Measurements from ENCODE around the gene CDH7.

The CDH7 gene

DNA sequence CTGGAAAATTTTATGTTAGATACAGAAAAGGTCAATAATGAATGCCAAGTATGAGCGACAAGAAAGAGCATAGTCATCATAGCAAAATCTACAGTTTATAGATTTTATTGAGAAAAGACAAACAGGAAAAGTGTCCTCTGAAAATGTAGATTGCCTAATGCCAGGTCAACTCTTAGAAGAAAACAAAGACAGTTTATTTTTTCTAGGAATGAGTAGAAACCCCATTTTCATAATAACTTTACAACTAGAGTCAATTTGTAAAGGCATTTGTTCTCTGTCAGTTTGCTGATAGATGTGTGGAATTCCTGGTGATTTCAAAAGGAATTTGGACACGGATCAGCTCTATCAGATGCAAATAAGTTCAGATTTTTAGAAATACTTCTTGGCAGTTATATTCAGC, 16.6 kb downstream of the CDH7 start:
- DNase-seq (ENCODE audit: low read depth in 2 of 2): no peak

DNA sequence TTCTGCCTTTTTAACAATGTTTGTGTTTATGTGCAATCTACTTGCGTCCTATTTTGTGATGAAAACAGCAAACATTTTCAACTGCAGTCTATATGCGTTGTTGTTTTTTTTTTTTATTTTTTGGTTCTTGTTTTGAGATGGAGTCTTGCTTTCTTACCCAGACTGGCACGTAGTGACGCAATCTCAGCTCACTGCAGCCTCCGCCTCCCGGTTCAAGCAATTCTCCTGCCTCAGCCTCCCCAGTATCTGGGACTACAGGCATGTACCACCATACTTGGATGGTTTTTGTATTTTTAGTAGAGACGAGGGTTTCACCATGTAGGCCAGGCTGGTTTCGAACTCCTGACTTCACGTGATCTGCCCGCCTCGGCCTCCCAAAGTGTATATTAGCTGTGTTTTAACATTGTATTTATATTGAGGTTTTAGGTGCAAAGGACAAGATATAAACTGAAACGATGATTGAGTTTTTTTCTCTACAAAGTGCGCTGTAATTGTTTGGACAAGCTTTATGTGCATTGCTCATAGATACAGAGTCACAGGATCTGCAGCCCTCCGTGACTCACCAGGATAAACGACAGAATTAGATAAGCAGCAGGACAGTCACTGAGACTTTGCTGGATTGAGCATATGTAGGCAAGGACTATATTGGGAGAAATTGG, 17.4 kb downstream of the CDH7 start:
- DNase-seq (ENCODE audit: low read depth in 2 of 2): no peak

DNA sequence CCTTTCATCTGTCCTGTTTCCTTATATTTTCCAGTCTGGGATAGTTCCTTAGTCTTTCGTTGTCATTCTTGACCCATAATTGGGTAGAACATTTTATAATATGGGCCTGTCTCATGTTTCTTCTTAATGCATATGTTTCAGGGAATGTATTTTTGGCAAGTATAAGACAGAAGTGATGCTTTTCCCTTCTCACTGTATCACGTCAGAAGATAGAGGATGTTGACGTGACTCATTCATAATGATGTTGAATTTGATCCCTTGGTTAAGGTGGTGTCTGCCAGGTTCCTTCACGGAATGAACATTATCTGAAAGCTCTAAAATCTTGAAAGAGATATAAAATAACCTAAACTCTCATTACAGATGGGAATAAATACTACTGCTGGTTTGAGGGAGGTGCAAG, 18.8 kb downstream of the CDH7 start:
- DNase-seq (ENCODE audit: low read depth in 2 of 2): no peak

DNA sequence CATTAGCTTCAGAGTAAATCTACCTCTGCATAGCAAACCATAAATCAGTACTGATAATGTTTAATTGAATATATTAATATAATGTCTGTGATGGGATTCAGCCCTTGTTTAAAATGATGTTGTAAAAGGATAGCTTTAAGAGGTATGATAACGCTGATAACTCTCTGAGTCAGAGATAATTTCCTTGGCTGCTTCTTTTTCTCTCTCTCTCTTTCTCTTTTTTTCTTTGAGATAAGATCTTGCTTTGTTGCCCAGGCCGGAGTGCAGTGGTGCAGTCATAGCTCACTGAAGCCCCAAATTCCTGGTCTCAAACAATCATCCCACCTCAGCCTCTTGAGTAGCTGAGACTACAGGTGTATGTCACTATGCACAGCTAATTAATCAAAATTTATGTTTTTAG, 35.7 kb downstream of the CDH7 start:
- no peak for DNase-seq (ENCODE audit: low read depth in 2 of 2)

DNA sequence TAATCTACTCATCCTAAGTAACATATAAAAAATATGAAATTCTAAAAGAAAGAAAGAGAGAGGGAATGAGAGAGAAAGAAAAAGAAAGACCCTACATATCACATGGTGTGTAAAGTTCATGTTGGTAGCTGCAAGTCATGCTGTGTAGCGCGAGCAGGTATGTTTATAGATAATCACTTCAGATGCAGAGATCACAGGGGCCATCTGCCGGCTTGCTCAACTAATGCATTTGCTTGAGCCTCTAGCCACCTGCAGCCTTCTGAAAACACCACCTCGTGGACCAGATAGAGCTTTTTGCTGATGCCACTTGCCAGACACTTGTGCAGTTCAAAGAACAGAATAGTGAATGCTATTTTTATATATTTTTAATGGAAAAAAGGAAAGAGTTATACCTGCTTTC, 37.6 kb downstream of the CDH7 start:
- DNase-seq (ENCODE audit: low read depth in 2 of 2): no peak

DNA sequence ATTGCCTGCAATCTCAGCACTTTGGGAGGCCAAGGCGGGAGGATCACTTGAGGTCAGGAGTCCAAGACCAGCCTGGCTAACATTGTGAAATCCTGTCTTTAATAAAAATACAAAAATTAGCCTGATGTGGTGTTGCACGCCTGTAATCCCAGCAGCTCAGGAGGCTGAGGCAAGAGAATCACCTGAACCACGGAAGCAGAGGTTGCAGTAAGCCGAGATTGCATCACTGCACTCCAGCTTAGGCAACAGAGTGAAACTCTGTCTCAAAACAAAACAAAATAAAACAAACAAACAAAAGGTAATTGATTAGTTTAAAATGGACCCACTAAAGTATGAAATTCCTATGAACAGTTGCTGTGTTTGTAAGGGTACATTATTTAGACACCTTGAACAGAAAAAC, 39.8 kb downstream of the CDH7 start:
- no peak for DNase-seq (ENCODE audit: low read depth in 2 of 2)

DNA sequence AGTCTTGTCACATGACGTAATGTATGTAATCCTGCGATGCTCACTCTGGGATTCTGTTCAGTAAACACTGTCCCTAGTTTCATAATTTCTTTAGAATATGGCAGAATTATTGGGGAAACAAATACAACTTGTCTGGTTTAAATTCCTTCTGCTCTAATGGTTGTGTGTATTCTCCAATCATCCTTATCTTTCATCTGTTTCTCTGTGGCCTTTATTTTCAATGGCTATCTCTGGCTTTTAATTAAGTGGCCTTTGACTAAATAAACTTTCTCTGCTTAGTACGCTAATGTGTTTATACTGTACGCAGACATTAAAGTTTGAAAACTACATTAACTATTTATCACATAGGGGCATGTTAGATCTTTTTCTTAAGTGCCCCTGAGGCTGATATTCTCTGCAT, 40.9 kb downstream of the CDH7 start:
- no peak for DNase-seq (ENCODE audit: low read depth in 2 of 2)

DNA sequence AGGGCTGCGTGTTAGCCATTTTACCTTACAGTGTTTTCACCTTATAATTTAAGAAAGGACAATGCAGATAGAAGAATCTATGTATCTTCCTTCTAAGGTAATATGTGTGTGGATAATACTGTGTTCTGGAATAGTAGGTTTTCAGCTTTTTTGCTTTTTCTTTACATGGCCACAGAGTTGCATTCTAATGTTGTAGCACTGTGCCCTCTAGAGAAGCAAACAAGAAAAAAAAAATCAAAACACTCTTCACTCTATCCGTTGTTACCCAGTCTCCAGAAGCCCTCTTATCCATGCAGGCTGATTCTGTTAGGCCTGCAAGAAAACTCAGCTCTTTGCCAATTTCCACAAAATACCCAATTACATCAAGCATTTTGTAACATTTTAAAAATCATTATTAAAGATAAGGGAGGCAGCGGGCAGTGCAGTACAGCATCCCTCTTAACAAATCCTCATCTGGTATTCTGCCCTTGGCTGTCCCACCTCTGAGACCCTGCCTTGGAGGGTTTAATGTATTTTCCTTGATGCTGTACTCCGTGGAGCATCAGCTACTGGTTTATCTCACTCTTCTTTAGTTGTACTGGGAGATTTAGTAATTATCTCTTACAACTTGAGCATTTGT, 41.8 kb downstream of the CDH7 start:
- DNase-seq (ENCODE audit: low read depth in 2 of 2): no peak

DNA sequence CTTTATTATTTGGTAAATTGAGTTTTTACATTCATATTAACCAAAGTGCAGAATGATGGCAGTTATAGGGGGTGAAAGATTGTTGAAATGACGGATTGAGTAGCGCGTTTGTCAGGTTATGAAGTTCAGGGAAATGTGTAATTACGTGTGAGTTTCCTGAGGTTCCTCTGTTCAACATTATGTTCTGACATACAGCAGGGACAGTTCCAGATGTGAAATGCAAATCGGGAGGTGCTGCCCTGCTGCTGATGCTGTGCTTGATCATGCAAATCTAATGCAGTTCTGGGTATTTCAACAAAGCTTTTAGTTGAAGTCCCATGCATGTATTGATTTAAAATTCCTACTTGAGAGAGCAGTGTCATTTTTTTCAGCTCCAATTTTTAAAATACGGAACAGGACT, 57.9 kb downstream of the CDH7 start:
- DNase-seq (ENCODE audit: low read depth in 2 of 2): no peak

DNA sequence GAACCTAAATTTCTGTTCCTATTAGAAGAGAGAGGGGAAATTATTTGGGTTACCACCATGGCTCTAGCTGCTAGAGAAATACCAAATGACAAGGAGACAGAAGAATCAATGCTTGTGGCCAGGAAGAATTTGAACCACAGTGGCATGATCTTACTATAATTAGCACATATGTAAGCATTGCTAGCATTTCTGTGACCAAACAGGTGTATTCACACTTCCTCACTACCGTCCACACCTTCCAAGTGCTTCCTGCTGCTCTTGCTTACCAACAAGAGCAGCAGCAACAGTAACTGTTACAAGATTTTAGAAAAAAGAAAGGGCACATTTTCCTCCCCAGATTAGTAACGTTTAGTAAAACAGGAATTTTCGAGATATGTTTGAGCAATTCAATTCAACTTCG, 60.5 kb downstream of the CDH7 start:
- no peak for DNase-seq (ENCODE audit: low read depth in 2 of 2)

DNA sequence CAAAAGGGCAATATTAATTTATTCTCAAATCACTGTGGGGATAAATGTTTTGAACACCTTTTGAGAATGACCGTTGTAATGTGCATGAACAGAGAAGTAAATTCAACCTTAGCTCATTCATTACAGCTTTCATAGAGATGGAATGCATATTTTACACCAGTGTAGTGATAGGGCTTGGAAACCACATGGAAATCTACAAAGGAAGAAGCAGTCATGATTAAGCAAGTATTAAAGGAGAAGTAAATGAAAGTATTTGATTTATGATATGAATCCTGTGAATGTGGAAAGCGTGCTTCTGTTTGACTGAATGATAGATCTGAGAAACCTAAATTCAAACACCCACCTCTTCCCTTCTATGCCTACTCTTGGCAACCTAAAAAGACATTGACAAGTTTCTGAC, 64.7 kb downstream of the CDH7 start:
- no peak for DNase-seq (ENCODE audit: low read depth in 2 of 2)

DNA sequence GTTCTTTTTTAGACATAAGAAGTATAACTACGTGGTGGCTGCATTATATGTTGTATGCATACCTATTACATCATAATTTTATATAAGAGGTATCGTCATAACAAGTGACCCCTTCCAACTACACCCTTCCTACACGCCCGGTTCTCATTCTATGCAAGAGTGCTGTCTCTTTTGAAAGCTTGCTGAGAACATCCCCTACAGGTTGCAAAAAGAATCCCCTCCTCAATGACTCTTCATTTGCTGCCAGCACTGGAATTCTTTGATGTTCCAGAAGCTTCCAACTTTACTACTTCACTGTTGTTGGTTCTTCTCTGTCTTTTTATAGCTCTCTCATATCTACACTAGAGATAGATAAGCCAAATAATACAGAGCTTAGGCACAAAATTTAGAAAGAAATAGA, 66.4 kb downstream of the CDH7 start:
- no peak for DNase-seq (ENCODE audit: low read depth in 2 of 2)

DNA sequence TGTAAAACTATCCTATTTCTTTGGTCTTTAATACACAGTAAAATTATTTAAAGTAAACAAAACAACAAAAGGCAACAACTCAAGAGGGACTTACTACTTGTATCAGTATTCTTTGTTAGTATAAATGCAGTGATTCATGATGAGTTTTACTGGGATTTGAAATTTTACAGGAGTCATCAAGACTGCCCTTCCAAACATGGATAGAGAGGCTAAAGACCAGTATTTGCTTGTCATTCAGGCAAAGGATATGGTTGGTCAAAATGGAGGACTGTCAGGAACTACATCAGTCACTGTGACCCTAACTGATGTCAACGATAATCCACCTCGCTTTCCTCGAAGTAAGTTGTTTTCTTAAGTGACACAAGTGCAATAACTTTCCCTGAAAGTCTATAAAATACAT, 71.1 kb downstream of the CDH7 start:
- no peak for DNase-seq (ENCODE audit: low read depth in 2 of 2)

DNA sequence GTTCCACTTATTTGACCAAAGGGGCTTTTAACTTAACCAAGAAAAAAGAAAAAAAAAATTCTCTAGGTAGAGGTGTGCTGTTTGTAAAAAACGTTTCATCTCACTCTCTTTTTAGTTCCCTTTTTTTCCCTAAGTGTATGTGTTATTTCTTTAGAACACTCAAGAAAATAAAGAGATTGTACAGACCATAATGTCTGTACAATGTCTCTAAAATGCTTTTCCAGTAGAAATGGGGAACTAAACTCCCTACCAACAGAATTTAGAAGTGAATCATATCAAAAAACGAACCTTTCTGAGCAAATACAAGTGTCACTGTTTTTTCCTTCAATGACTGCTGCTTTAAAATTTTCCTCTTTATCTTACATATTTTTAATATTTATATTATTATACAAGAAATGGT, 72.0 kb downstream of the CDH7 start:
- no peak for DNase-seq (ENCODE audit: low read depth in 2 of 2)

DNA sequence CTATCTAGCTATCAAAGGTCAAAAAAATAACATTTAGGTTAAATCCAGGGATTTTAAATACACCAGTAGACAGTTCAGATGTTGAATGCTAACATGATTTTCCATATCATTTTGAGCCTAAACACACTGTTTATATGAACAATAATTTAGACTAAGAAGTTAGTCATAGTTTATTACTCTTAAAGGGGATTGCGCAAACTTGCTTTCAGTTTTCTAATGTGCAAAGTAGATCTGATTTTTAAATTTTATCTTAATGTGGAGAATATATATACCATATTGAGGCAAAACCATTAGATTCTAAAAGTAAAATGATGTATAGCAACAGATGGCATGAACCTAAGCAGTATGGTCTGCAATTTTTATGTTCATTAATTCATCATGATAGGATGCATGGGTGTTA, 76.6 kb downstream of the CDH7 start:
- no peak for DNase-seq (ENCODE audit: low read depth in 2 of 2)

DNA sequence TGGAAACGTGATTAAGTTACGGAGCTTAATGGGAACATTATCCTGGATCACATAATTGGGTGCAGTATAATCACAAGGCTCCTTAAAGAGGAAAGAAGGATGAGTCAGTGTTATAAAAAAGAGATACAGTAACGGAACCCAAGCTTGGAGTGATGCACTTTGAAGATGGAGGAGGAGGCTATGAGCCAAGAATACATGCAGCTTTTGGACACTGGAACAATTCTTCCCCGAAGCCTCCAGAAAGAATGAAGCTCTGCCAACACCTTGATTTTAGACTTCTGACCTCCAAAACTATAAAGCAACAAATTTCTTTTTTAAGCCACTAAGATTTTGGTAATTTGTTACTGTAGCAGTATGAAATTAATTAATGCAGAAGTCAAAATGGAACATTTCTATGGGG, 85.1 kb downstream of the CDH7 start:
- no peak for DNase-seq (ENCODE audit: low read depth in 2 of 2)

DNA sequence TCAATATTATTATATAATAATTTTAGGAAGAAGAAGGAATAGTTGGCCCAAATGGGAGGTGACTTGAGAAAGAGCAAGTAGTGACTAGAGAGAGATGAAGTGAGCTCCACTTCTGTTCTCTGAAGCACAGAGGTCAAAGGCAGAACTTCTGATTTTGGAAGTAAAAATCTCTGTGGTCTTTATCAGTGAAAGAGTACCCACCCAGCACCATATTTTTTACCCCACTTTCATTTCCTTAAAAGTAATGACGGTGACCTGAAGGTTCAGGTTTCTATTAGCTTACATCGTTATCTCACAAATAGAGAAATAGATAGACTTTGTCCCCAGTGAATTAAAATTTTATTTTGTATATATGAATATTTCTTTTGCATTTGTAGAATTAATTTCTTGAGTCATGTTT, 95.3 kb downstream of the CDH7 start:
- no peak for DNase-seq (ENCODE audit: low read depth in 2 of 2)

DNA sequence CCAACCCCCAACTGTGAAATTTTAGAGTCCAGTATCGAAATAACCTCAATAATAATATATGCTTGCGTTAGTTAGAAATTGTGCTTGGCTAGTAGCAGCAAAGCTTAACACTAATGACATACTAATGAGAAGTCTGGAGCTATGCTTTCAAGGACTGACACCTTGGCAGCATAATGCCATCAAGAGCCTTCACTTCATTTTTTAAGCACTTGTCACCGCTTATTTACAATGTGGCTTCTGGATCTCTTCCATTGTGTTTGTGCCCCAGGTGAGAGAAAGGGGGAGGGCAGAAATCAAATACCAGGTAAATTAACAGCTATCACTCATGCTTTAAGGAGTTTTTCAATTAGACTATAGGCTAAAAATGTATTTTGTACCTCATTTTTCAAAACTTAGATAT, 101.5 kb downstream of the CDH7 start:
- DNase-seq (ENCODE audit: low read depth in 2 of 2): no peak

DNA sequence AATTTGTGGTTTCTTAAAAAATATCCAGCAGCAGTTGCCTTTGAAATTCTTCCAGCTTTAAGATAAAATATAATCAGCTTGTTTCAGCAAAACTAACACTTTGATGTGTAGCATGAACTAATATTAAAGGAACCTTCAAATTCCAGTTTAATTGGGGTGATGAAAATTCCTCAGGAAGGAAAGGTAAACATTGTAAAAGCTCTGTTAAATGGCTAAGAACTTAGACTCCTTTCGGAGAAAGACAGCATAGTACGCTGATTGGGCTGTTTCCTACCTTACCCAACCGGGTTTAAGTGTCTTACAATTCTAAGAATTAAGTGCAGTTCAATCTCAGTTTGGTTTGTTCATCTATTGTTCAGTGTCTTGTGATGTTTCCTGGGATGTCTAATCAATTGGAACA, 108.3 kb downstream of the CDH7 start:
- no peak for DNase-seq (ENCODE audit: low read depth in 2 of 2)

DNA sequence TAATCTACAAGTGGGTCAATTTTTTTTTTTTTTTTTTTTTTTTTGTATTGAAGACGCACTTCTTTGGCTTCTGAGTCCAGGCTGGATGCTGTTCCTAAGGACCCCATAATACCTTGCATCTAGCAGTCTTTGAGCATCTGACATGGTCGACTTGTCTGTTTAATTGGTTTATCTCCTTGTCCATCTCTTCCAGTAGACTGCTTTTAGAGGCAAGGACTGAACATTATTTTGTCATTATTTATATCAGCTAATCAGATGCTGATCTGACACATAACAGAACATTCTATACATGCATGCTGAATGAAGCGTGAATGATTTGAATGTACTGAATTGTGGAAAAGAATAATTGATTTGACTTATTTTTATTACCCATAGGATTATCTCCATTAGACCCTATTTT, 118.7 kb downstream of the CDH7 start:
- no peak for DNase-seq (ENCODE audit: low read depth in 2 of 2)

DNA sequence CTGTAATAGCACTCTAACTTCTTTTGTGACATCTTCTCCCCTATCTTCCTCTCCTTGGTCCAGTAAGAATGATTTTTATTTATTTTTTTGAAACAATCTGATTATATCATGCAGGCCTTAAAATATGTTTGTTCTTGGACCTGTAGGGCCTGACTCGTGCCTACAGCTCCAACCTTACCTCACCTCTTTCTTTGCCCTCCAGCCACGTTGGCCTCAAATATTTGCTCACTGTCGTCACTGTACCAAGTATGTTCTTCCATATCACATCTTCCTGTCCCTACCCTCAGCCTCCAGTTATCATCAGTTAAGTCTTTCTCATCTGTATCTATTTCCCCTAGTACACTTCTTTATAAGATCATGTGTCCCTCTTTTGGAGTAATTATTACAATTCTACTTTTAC, 125.5 kb downstream of the CDH7 start:
- no peak for DNase-seq (ENCODE audit: low read depth in 2 of 2)

DNA sequence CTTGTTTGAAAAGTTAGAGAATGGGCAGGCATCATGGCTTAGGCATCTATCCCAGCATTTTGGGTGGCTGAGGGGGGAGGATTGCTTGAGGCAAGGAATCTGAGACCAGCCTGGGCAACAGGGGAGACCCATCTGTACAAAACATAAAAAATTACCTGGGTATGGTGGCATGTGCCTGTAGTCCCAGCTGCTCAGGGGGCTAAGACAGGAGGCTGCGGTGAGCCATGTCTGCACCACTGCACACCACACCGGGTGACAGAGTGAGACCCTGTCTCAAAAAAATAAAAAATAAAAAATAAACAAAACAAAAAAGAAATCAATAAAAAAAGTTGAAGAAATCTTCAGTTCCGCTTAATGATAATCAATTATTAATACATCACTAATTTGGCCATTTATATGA, 146.5 kb downstream of the CDH7 start:
- DNase-seq (ENCODE audit: low read depth in 2 of 2): no peak

DNA sequence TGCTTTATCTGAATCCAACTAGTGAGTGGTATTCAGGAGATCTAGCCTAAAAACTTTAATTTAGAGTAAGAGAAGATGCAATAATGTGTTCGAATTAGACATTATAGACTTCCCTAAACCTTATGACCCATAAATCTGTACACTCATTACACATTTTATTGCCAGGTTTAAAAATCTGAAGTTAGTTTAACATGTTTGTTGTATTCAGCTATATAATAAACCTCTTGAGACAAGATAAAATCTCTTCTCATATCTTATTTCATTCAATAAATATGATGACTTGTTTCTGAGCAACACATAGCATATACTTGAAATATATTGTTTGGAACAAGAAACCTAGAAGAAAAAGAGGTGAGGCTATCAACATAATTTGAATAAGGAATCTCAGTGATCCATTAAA, 150.7 kb downstream of the CDH7 start:
- no peak for DNase-seq (ENCODE audit: low read depth in 2 of 2)

DNA sequence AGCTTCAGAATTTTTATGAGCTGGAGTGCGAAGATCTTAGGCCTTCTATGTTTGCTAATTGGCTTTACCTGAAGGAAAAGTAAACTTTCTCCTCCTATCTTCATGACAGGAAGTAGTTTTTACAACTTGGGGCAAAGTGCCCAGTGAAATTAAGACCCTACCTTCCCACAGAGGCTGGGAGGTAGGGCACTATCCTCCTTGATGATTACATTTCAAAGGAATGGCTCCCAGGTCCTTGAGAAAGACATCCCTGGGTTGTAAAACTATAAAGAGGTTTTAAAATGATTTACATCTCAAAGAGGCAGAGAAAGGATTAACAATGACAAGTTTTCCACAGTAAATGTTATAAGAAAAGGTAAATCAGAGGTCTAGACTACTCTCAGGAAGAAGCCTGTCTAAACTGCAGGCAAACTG, 155.8 kb downstream of the CDH7 start:
- no peak for DNase-seq (ENCODE audit: low read depth in 2 of 2)
